ENCODE data around the gene PTPRG.

DNA sequence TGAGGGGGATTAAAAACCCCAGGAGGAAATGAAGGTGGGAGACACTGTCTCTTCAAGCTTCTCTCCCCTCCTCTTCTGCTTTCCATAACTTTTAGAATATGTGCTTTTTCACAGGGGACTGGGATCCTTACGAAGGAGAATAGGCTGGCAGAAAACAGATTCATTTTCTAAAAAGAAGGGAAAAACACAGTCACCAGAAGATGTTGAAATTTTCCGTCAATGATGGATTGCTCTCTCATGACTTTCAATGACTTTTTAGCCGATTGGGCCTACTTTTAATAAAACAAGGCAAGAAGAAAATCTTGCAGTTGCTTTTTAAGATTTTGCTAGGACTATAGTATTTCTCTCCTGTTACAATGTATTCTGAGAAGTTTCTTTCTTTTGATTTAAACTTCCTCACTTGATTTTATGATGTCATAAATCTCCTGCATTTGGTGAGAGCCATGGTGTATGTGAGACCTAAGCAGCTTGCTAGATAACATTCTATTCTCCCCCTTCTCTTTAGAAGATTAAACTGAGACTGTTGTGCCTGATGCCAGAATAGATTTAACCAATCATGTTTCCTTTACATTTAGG, 570.7 kb downstream of the PTPRG start:
- TF ChIP-seq, protein P1, sequence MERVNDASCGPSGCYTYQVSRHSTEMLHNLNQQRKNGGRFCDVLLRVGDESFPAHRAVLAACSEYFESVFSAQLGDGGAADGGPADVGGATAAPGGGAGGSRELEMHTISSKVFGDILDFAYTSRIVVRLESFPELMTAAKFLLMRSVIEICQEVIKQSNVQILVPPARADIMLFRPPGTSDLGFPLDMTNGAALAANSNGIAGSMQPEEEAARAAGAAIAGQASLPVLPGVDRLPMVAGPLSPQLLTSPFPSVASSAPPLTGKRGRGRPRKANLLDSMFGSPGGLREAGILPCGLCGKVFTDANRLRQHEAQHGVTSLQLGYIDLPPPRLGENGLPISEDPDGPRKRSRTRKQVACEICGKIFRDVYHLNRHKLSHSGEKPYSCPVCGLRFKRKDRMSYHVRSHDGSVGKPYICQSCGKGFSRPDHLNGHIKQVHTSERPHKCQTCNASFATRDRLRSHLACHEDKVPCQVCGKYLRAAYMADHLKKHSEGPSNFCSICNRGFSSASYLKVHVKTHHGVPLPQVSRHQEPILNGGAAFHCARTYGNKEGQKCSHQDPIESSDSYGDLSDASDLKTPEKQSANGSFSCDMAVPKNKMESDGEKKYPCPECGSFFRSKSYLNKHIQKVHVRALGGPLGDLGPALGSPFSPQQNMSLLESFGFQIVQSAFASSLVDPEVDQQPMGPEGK (CRISPR knock-in tag; IDR thresholded peaks at IDR 0.05), result no peak
- TF ChIP-seq ZNF331 (CRISPR knock-in tag; IDR thresholded peaks at IDR 0.05) (no peak), ZNF75D (CRISPR knock-in tag; IDR thresholded peaks at IDR 0.05; ENCODE audit: borderline replicate concordance) (no peak), NFIB (CRISPR knock-in tag; IDR thresholded peaks at IDR 0.05; ENCODE audit: borderline replicate concordance) (no peak), ONECUT2 (CRISPR knock-in tag; IDR thresholded peaks at IDR 0.05) (no peak), NBN (conservative IDR thresholded peaks at IDR 0.05) (no peak), NFIC (IDR thresholded peaks at IDR 0.05; ENCODE audit: low read length) (no peak)
- TF ChIP-seq, protein P2, sequence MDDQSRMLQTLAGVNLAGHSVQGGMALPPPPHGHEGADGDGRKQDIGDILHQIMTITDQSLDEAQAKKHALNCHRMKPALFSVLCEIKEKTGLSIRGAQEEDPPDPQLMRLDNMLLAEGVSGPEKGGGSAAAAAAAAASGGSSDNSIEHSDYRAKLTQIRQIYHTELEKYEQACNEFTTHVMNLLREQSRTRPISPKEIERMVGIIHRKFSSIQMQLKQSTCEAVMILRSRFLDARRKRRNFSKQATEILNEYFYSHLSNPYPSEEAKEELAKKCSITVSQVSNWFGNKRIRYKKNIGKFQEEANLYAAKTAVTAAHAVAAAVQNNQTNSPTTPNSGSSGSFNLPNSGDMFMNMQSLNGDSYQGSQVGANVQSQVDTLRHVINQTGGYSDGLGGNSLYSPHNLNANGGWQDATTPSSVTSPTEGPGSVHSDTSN (CRISPR knock-in tag; IDR thresholded peaks at IDR 0.05; ENCODE audit: borderline replicate concordance), result no peak
- TF ChIP-seq, protein P3, sequence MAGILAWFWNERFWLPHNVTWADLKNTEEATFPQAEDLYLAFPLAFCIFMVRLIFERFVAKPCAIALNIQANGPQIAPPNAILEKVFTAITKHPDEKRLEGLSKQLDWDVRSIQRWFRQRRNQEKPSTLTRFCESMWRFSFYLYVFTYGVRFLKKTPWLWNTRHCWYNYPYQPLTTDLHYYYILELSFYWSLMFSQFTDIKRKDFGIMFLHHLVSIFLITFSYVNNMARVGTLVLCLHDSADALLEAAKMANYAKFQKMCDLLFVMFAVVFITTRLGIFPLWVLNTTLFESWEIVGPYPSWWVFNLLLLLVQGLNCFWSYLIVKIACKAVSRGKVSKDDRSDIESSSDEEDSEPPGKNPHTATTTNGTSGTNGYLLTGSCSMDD (CRISPR knock-in tag; IDR thresholded peaks at IDR 0.05), result no peak
- TF ChIP-seq, protein P4, sequence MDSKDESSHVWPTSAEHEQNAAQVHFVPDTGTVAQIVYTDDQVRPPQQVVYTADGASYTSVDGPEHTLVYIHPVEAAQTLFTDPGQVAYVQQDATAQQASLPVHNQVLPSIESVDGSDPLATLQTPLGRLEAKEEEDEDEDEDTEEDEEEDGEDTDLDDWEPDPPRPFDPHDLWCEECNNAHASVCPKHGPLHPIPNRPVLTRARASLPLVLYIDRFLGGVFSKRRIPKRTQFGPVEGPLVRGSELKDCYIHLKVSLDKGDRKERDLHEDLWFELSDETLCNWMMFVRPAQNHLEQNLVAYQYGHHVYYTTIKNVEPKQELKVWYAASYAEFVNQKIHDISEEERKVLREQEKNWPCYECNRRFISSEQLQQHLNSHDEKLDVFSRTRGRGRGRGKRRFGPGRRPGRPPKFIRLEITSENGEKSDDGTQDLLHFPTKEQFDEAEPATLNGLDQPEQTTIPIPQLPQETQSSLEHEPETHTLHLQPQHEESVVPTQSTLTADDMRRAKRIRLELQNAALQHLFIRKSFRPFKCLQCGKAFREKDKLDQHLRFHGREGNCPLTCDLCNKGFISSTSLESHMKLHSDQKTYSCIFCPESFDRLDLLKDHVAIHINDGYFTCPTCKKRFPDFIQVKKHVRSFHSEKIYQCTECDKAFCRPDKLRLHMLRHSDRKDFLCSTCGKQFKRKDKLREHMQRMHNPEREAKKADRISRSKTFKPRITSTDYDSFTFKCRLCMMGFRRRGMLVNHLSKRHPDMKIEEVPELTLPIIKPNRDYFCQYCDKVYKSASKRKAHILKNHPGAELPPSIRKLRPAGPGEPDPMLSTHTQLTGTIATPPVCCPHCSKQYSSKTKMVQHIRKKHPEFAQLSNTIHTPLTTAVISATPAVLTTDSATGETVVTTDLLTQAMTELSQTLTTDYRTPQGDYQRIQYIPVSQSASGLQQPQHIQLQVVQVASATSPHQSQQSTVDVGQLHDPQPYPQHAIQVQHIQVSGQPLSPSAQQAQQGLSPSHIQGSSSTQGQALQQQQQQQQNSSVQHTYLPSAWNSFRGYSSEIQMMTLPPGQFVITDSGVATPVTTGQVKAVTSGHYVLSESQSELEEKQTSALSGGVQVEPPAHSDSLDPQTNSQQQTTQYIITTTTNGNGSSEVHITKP (CRISPR knock-in tag; IDR thresholded peaks at IDR 0.05; ENCODE audit: low read depth), result no peak
- TF ChIP-seq, protein P5, sequence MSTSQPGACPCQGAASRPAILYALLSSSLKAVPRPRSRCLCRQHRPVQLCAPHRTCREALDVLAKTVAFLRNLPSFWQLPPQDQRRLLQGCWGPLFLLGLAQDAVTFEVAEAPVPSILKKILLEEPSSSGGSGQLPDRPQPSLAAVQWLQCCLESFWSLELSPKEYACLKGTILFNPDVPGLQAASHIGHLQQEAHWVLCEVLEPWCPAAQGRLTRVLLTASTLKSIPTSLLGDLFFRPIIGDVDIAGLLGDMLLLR (CRISPR knock-in tag; IDR thresholded peaks at IDR 0.05), result no peak
- TF ChIP-seq, protein P6, sequence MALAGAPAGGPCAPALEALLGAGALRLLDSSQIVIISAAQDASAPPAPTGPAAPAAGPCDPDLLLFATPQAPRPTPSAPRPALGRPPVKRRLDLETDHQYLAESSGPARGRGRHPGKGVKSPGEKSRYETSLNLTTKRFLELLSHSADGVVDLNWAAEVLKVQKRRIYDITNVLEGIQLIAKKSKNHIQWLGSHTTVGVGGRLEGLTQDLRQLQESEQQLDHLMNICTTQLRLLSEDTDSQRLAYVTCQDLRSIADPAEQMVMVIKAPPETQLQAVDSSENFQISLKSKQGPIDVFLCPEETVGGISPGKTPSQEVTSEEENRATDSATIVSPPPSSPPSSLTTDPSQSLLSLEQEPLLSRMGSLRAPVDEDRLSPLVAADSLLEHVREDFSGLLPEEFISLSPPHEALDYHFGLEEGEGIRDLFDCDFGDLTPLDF (CRISPR knock-in tag; IDR thresholded peaks at IDR 0.05), result no peak
- TF ChIP-seq, protein P7, sequence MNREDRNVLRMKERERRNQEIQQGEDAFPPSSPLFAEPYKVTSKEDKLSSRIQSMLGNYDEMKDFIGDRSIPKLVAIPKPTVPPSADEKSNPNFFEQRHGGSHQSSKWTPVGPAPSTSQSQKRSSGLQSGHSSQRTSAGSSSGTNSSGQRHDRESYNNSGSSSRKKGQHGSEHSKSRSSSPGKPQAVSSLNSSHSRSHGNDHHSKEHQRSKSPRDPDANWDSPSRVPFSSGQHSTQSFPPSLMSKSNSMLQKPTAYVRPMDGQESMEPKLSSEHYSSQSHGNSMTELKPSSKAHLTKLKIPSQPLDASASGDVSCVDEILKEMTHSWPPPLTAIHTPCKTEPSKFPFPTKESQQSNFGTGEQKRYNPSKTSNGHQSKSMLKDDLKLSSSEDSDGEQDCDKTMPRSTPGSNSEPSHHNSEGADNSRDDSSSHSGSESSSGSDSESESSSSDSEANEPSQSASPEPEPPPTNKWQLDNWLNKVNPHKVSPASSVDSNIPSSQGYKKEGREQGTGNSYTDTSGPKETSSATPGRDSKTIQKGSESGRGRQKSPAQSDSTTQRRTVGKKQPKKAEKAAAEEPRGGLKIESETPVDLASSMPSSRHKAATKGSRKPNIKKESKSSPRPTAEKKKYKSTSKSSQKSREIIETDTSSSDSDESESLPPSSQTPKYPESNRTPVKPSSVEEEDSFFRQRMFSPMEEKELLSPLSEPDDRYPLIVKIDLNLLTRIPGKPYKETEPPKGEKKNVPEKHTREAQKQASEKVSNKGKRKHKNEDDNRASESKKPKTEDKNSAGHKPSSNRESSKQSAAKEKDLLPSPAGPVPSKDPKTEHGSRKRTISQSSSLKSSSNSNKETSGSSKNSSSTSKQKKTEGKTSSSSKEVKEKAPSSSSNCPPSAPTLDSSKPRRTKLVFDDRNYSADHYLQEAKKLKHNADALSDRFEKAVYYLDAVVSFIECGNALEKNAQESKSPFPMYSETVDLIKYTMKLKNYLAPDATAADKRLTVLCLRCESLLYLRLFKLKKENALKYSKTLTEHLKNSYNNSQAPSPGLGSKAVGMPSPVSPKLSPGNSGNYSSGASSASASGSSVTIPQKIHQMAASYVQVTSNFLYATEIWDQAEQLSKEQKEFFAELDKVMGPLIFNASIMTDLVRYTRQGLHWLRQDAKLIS (CRISPR knock-in tag; IDR thresholded peaks at IDR 0.05), result no peak
- TF ChIP-seq, protein P8, sequence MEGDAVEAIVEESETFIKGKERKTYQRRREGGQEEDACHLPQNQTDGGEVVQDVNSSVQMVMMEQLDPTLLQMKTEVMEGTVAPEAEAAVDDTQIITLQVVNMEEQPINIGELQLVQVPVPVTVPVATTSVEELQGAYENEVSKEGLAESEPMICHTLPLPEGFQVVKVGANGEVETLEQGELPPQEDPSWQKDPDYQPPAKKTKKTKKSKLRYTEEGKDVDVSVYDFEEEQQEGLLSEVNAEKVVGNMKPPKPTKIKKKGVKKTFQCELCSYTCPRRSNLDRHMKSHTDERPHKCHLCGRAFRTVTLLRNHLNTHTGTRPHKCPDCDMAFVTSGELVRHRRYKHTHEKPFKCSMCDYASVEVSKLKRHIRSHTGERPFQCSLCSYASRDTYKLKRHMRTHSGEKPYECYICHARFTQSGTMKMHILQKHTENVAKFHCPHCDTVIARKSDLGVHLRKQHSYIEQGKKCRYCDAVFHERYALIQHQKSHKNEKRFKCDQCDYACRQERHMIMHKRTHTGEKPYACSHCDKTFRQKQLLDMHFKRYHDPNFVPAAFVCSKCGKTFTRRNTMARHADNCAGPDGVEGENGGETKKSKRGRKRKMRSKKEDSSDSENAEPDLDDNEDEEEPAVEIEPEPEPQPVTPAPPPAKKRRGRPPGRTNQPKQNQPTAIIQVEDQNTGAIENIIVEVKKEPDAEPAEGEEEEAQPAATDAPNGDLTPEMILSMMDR (CRISPR knock-in tag; IDR thresholded peaks at IDR 0.05), result no peak

Measured in HepG2 (cell line).